Measurements from ENCODE around the gene NPBWR2.

GRCh38 chr20:64099880-64100565 lies 7.3 kb downstream of the NPBWR2 start:
- TF ChIP-seq CTCF (IDR thresholded peaks at IDR 0.05) (no peak), POLR2A (IDR thresholded peaks at IDR 0.05) (no peak)
